PFSK-1 (cell line): ENCODE data around the gene CCSER1.

Experiments used
- FOXP2 ChIP-seq: optimal IDR thresholded peaks from 2 replicates; pipeline ENCODE3; 2011; ENCODE audit warnings: borderline replicate concordance, control low read depth, inconsistent platforms; ENCODE audit not compliant: insufficient read depth; ENCODE audit errors: extremely low read length, extremely low read depth
- POLR2AphosphoS5 ChIP-seq: IDR thresholded peaks from 2 replicates; pipeline ENCODE4 v1.6.1; 2012; ENCODE audit warnings: low read depth, mild to moderate bottlenecking, control low read depth, low read length, moderate library complexity
- REST ChIP-seq, 2 experiments: IDR thresholded peaks; 2 replicates each; pipeline versions ENCODE4 v1.6.1 to v1.8.0; 2011 to 2012; ENCODE audit warnings: low read depth in 2 of 2, low read length in 2 of 2, control low read depth in 1 of 2, inconsistent platforms in 1 of 2, mild to moderate bottlenecking in 1 of 2, moderate library complexity in 1 of 2; ENCODE audit not compliant: insufficient read depth in 1 of 2
- SIN3A ChIP-seq: IDR thresholded peaks from 2 replicates; pipeline ENCODE4 v1.6.1; 2012; ENCODE audit warnings: mild to moderate bottlenecking, low read length, moderate library complexity, borderline replicate concordance; ENCODE audit not compliant: insufficient read depth
- TAF1 ChIP-seq: IDR thresholded peaks from 2 replicates; pipeline ENCODE4 v1.6.1; 2012; ENCODE audit warnings: low read length, control low read depth, borderline replicate concordance; ENCODE audit not compliant: insufficient read depth

CCSER1 gene

GRCh38 chr4:90606781-90607180 is 479.6 kb downstream of the CCSER1 start:
- TF ChIP-seq POLR2AphosphoS5, result no peak
- TF ChIP-seq FOXP2, result no peak
- no peak for TF ChIP-seq TAF1
- TF ChIP-seq SIN3A, result no peak
- TF ChIP-seq REST (IDR thresholded peaks at IDR 0.05; ENCODE audit: insufficient read depth in 1 of 2, low read depth in 2 of 2, low read length in 2 of 2), result no peak

- no peak for TF ChIP-seq POLR2AphosphoS5
- no peak for TF ChIP-seq SIN3A
- TF ChIP-seq TAF1, result no peak
- no peak for TF ChIP-seq FOXP2
- no peak for TF ChIP-seq REST (IDR thresholded peaks at IDR 0.05; ENCODE audit: insufficient read depth in 1 of 2, low read depth in 2 of 2, low read length in 2 of 2)
Measured at GRCh38 chr4:90614371-90614770, 487.2 kb downstream of the CCSER1 start.

GRCh38 chr4:90621080-90621479 is 493.9 kb downstream of the CCSER1 start:
- TF ChIP-seq REST (IDR thresholded peaks at IDR 0.05; ENCODE audit: insufficient read depth in 1 of 2, low read depth in 2 of 2, low read length in 2 of 2) (no peak), FOXP2 (no peak), POLR2AphosphoS5 (no peak), TAF1 (no peak), SIN3A (no peak)

- TF ChIP-seq FOXP2 (no peak), REST (IDR thresholded peaks at IDR 0.05; ENCODE audit: insufficient read depth in 1 of 2, low read depth in 2 of 2, low read length in 2 of 2) (no peak), TAF1 (no peak), POLR2AphosphoS5 (no peak), SIN3A (no peak)
Measured at GRCh38 chr4:90624781-90625180, 497.6 kb downstream of the CCSER1 start.
